HepG2 (cell line): Measurements from ENCODE around the gene DENND1C. TPM values are rescaled to one million over a fixed set of nuclear protein-coding genes. Genes with fewer than 3 reads are reported as not detected.

Experiments used
- ARID5B ChIP-seq: IDR thresholded peaks from 2 replicates; pipeline ENCODE4 v1.4.0; 2020; ENCODE audit warnings: mild to moderate bottlenecking, missing genetic modification reagents
- ATF3 ChIP-seq: sonication (generic); formaldehyde crosslinking; IDR thresholded peaks from 2 replicates; pipeline ENCODE4 v1.4.0; 2020; ENCODE audit warnings: missing genetic modification reagents
- CSRNP1 ChIP-seq: sonication (generic); formaldehyde crosslinking; IDR thresholded peaks from 2 replicates; pipeline ENCODE4 v1.8.1; 2023; ENCODE audit warnings: mild to moderate bottlenecking, missing genetic modification reagents
- FOXA1 ChIP-seq, 2 experiments: fragments of 450-650 bp in 1 of 2; sonication (generic) in 1 of 2; formaldehyde crosslinking in 1 of 2; IDR thresholded peaks; 2 replicates each; pipeline versions ENCODE4 v1.4.0 to v1.6.1; 2016 to 2020; ENCODE audit warnings: missing genetic modification reagents in 1 of 2
- HNF1B ChIP-seq: sonication (generic); formaldehyde crosslinking; IDR thresholded peaks from 2 replicates; pipeline ENCODE4 v1.5.1; 2020; ENCODE audit warnings: mild to moderate bottlenecking, moderate library complexity, missing genetic modification reagents
- KDM1A ChIP-seq: IDR thresholded peaks from 2 replicates; pipeline ENCODE4 v1.6.1; 2016; ENCODE audit warnings: missing compliant biosample characterization
- KDM3A ChIP-seq: IDR thresholded peaks from 2 replicates; pipeline ENCODE4 v1.6.1; 2018; ENCODE audit warnings: low read depth, missing compliant biosample characterization
- NAIF1 ChIP-seq: sonication (generic); formaldehyde crosslinking; IDR thresholded peaks from 2 replicates; pipeline ENCODE4 v1.5.0; 2020; ENCODE audit warnings: mild to moderate bottlenecking, missing genetic modification reagents, borderline replicate concordance
- NR2F1 ChIP-seq, 2 experiments: fragments of 450-650 bp in 1 of 2; formaldehyde crosslinking in 1 of 2; IDR thresholded peaks; 2 replicates each; pipeline versions ENCODE4 v1.5.0 to v1.6.1; 2016 to 2020; ENCODE audit warnings: mild to moderate bottlenecking in 1 of 2, missing compliant biosample characterization in 1 of 2, missing genetic modification reagents in 1 of 2, moderate library complexity in 1 of 2
- RNF219 ChIP-seq: sonication (generic); formaldehyde crosslinking; IDR thresholded peaks from 2 replicates; pipeline ENCODE4 v1.5.0; 2020; ENCODE audit warnings: mild to moderate bottlenecking, missing genetic modification reagents
- XRCC5 ChIP-seq: fragments of 200-400 bp; formaldehyde crosslinking; optimal IDR thresholded peaks from 2 replicates; pipeline ENCODE3; 2017; ENCODE audit warnings: mild to moderate bottlenecking, low read length
- ZMYM2 ChIP-seq: sonication (generic); formaldehyde crosslinking; IDR thresholded peaks from 2 replicates; pipeline ENCODE4 v1.8.0; 2022; ENCODE audit warnings: mild to moderate bottlenecking, missing genetic modification reagents
- ZNF3 ChIP-seq: IDR thresholded peaks from 2 replicates; pipeline ENCODE4 v1.7.0; 2017; ENCODE audit warnings: inconsistent platforms
- ZNF512B ChIP-seq: sonication (generic); formaldehyde crosslinking; IDR thresholded peaks from 2 replicates; pipeline ENCODE4 v1.5.1; 2020; ENCODE audit warnings: missing genetic modification reagents, mild to moderate bottlenecking, borderline replicate concordance
- ZNF552 ChIP-seq: sonication (generic); formaldehyde crosslinking; IDR thresholded peaks from 2 replicates; pipeline ENCODE4 v1.9.0; 2022; ENCODE audit warnings: missing genetic modification reagents, mild to moderate bottlenecking, borderline replicate concordance
- ZZZ3 ChIP-seq: sonication (generic); formaldehyde crosslinking; IDR thresholded peaks from 2 replicates; pipeline ENCODE4 v1.4.0; 2020; ENCODE audit warnings: missing genetic modification reagents, mild to moderate bottlenecking, borderline replicate concordance
- polyA plus RNA-seq, 8 experiments: library from polyadenylated mRNA; depleted of rRNA in 3 of 8; stranded (reverse) in 7 of 8; unstranded in 1 of 8; fragments of >200 nt; fragmentation: Illumina TruSeq in 4 of 8; extraction: Trizol in 4 of 8; gene quantifications; 2 replicates each; pipeline versions ENCODE4 v1.2.1 to v1.2.3, GENCODE V29; 2011 to 2016; ENCODE audit warnings: low read depth in 4 of 8, missing spikeins in 1 of 8, mixed read lengths in 1 of 8; ENCODE audit not compliant: insufficient read depth in 1 of 8
- total RNA-seq, 5 experiments: library from RNA; depleted of rRNA; stranded (reverse); fragments of >200 nt; fragmentation: Illumina TruSeq; extraction: Trizol; gene quantifications; 2 replicates each; pipeline ENCODE4 v1.2.3, GENCODE V29; 2016; ENCODE audit warnings: low read depth in 1 of 5

Gene DENND1C
- total and polyA plus RNA-seq, 2 of the 13 experiments (the other 11 are each of a cell fraction or from before 2014, with no cell fraction given), result 0.04 to 0.73 TPM

GRCh38 chr19:6458695-6459261 lies 22.8 kb downstream of the DENND1C start (continued):
- TF ChIP-seq HNF1B (no peak), NR2F1 (CRISPR knock-in tag; IDR thresholded peaks at IDR 0.05) (no peak), ZNF552 (no peak), ARID5B (no peak), ZMYM2 (no peak), KDM1A (CRISPR knock-in tag) (peak; percentile 73; the same call in 1 of the 2 replicates), RNF219 (no peak), ATF3 (CRISPR knock-in tag) (no peak), ZNF3 (CRISPR knock-in tag) (no peak), NAIF1 (CRISPR knock-in tag) (no peak), FOXA1 (IDR thresholded peaks at IDR 0.05) (no peak), FOXA1 (CRISPR knock-in tag; IDR thresholded peaks at IDR 0.05) (peak; percentile 88), CSRNP1 (no peak), ZNF512B (CRISPR knock-in tag) (no peak), KDM3A (CRISPR knock-in tag) (no peak), XRCC5 (no peak), ZZZ3 (peak; percentile 51; the same call in 1 of the 2 replicates)
